ENCODE measurements around the gene PHAF1. TPM values are rescaled to one million over a fixed set of nuclear protein-coding genes. Genes with fewer than 3 reads are reported as not detected.

Gene PHAF1
- total RNA-seq, 1 experiment from 2014 or later: 19.2 TPM

DNA sequence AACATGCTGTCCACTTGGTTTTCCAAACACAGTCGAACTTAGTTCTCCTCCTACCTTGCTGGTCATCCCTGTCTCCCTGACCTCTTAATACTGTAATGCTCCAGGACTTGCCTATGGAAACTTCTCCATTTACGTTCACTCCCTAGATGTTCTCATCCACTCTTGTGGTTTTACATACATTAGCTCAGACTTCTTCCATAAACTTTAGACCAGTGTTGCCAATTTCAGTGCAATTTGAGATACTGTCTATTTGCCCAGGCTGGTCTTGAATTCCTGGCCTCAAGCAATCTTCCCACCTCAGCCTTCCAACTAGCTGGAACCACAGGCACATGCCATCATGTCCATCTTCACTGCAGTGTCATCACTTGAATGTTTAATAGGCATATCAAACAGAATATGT, 72.5 kb downstream of the PHAF1 start:
- Histone ChIP-seq H3K9me3 (ENCODE audit: control insufficient read depth in 1 of 2, insufficient read depth in 1 of 2, low read depth in 1 of 2, low read length in 2 of 2) (no peaks in the 10 kb centered on the region), H3K27me3 (ENCODE audit: insufficient read depth, low read length) (no peaks in the 10 kb centered on the region), H3K4me3 (replicated peaks in 1 of 2; ENCODE audit: low read depth in 1 of 2, low read length in 2 of 2) (peak overlapping the region; percentile 68 to 71; a peak in 3 of 4 replicates), H3K4me1 (ENCODE audit: control insufficient read depth in 1 of 2, insufficient read depth in 2 of 2, low read length in 2 of 2) (peaks cover 29 to 67% of the 10 kb centered on the region in 2 experiments), H3K36me3 (ENCODE audit: control insufficient read depth in 1 of 2, insufficient read depth in 2 of 2, low read length in 2 of 2) (no peaks in the 10 kb centered on the region), H3K4me2 (ENCODE audit: low read length) (peak overlapping the region; percentile 82), H4K20me1 (ENCODE audit: insufficient read depth) (no peaks in the 10 kb centered on the region), H3K27ac (ENCODE audit: low read depth, low read length) (no peak overlapping the region), H3K9me2 (ENCODE audit: insufficient read depth) (no peaks in the 10 kb centered on the region), H2AFZ (ENCODE audit: low read depth, low read length, poor library complexity, severe bottlenecking) (no peak overlapping the region), H3K79me2 (ENCODE audit: insufficient read depth, low read length) (peaks cover 11% of the 10 kb centered on the region), H3K9ac (ENCODE audit: low read length) (no peak overlapping the region)
- no TSS peak for BruUV-seq (replicated peaks)
- RAD21 ChIA-PET (ENCODE audit: low non-redundant PET in 1 of 2, low total read pairs in 2 of 2, uncharacterized antibody in 2 of 2, unreplicated experiment in 2 of 2): no interaction called here
- ATAC-seq (no peak), DNase-seq (ENCODE audit: low read depth, low spot score) (no peak)
- intact Hi-C loops (cut with micrococcal nuclease): no loop called here
- CTCF ChIA-PET: interaction anchor here (0.7 to 1.1 kb wide), 2 partner anchors 16 to 156 kb away, joined by 3 read pairs; no protein-coding TSS in a partner anchor
- POLR2A ChIA-PET: no interaction called here
- TF ChIP-seq, protein P1, sequence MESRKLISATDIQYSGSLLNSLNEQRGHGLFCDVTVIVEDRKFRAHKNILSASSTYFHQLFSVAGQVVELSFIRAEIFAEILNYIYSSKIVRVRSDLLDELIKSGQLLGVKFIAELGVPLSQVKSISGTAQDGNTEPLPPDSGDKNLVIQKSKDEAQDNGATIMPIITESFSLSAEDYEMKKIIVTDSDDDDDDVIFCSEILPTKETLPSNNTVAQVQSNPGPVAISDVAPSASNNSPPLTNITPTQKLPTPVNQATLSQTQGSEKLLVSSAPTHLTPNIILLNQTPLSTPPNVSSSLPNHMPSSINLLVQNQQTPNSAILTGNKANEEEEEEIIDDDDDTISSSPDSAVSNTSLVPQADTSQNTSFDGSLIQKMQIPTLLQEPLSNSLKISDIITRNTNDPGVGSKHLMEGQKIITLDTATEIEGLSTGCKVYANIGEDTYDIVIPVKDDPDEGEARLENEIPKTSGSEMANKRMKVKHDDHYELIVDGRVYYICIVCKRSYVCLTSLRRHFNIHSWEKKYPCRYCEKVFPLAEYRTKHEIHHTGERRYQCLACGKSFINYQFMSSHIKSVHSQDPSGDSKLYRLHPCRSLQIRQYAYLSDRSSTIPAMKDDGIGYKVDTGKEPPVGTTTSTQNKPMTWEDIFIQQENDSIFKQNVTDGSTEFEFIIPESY (IDR thresholded peaks at IDR 0.05; ENCODE audit: extremely low read depth, insufficient replicate concordance, low read length): no peak
- TF ChIP-seq EZH2 (IDR thresholded peaks at IDR 0.05) (no peak), FOSL1 (IDR thresholded peaks at IDR 0.05; ENCODE audit: low read depth) (no peak), SRF (IDR thresholded peaks at IDR 0.05; ENCODE audit: low read depth) (no peak), JUND (IDR thresholded peaks at IDR 0.05) (no peak), POLR2A (IDR thresholded peaks at IDR 0.05; ENCODE audit: borderline replicate concordance, extremely low read depth, insufficient read depth, insufficient read length) (no peak), ZNF274 (IDR thresholded peaks at IDR 0.05; ENCODE audit: low read depth, low read length) (no peak), CBX3 (IDR thresholded peaks at IDR 0.05; ENCODE audit: low read depth) (no peak), CEBPB (IDR thresholded peaks at IDR 0.05; ENCODE audit: low read depth) (no peak)
- TF ChIP-seq, protein P2, sequence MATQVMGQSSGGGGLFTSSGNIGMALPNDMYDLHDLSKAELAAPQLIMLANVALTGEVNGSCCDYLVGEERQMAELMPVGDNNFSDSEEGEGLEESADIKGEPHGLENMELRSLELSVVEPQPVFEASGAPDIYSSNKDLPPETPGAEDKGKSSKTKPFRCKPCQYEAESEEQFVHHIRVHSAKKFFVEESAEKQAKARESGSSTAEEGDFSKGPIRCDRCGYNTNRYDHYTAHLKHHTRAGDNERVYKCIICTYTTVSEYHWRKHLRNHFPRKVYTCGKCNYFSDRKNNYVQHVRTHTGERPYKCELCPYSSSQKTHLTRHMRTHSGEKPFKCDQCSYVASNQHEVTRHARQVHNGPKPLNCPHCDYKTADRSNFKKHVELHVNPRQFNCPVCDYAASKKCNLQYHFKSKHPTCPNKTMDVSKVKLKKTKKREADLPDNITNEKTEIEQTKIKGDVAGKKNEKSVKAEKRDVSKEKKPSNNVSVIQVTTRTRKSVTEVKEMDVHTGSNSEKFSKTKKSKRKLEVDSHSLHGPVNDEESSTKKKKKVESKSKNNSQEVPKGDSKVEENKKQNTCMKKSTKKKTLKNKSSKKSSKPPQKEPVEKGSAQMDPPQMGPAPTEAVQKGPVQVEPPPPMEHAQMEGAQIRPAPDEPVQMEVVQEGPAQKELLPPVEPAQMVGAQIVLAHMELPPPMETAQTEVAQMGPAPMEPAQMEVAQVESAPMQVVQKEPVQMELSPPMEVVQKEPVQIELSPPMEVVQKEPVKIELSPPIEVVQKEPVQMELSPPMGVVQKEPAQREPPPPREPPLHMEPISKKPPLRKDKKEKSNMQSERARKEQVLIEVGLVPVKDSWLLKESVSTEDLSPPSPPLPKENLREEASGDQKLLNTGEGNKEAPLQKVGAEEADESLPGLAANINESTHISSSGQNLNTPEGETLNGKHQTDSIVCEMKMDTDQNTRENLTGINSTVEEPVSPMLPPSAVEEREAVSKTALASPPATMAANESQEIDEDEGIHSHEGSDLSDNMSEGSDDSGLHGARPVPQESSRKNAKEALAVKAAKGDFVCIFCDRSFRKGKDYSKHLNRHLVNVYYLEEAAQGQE (IDR thresholded peaks at IDR 0.05; ENCODE audit: low read depth): no peak
- TF ChIP-seq, protein P3, sequence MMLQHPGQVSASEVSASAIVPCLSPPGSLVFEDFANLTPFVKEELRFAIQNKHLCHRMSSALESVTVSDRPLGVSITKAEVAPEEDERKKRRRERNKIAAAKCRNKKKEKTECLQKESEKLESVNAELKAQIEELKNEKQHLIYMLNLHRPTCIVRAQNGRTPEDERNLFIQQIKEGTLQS (IDR thresholded peaks at IDR 0.05): no peak
- TF ChIP-seq, protein P4, sequence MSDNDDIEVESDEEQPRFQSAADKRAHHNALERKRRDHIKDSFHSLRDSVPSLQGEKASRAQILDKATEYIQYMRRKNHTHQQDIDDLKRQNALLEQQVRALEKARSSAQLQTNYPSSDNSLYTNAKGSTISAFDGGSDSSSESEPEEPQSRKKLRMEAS (IDR thresholded peaks at IDR 0.05): no peak
